HG03175 (cell line): ENCODE results near the gene SMCO3.

Experiments
- ATAC-seq: cut with Tn5 transposase; IDR thresholded peaks from one replicate; pipeline ENCODE4 v1.9.1; 2021; ENCODE audit warnings: mild to moderate bottlenecking, moderate library complexity; ENCODE audit not compliant: unreplicated experiment

Gene SMCO3

DNA sequence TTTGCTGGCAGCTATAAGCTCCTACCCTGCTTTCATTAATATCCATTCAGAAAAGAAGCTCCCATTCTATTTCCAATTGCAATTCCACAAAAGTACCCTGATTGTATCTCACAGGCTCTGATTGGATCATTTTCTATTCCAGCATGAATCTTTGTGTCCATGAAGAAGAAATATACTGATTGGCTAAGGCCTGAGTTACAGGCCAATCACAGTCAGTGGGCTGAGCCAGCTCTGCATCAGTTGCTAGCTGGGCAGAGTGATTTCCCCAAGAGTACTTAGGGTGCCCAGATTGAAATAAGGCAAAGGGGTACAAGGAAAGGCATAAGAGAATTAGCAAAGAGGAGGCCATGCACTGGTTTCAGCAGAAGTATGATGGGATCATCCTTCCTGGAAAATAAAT is 14.9 kb upstream of the SMCO3 start:
- ATAC-seq: peak; percentile 70

DNA sequence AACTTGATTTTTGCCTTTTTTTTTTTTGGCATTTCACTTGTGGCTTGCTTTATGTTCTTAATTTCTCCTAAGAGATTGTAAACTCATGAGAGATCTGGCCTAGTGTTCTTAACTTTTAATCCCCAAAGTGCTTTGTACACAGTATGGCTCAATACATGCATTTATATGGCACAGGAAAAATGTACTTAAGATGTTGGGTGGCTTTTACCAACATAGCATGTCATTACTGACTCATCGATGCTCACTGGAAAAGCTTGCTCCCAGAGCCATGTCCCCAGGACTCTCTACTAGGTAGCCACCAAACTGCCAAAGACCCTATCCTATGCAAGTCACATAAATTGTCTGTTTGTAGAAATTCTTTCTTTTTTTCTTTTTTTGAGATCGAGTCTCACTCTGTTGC is 13.1 kb upstream of the SMCO3 start:
- ATAC-seq: no peak

DNA sequence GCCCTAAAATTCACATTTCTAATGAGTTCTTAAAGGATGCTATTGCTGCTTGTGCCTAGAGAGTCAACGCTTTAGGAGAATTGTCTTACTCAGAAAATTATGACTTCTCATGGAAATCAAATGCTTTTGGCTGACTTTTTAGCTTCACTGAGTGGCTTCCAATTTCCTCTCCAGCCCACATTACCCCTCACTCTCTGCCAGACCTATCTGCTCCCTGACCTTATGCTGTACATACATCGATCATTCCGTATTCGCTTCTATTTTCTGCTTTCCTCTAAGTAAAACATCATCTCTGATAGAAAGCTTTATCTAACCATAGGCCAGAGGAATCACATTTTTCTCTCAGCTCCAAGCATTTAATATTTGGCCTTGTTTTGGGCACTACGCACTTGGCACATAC is 12.5 kb upstream of the SMCO3 start:
- ATAC-seq: no peak

DNA sequence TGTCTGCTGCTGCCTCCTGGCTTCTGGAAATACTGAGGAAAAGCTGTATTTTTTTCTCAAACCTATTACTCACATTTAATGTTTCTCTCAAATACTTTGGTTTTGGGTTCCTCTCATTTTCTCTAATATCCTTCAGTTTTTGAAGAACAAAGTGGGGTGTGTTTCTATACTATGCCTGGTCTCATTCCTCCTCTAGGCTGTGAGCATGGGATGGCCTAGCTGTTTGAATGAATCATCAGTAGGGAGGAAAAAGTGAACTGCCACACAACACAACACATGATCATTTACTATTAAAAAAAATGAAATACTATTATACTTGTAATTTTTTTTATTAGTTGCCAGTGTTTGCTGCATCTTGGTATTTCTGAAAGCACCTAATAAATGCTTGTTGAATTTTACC is 11.3 kb upstream of the SMCO3 start:
- ATAC-seq: no peak

DNA sequence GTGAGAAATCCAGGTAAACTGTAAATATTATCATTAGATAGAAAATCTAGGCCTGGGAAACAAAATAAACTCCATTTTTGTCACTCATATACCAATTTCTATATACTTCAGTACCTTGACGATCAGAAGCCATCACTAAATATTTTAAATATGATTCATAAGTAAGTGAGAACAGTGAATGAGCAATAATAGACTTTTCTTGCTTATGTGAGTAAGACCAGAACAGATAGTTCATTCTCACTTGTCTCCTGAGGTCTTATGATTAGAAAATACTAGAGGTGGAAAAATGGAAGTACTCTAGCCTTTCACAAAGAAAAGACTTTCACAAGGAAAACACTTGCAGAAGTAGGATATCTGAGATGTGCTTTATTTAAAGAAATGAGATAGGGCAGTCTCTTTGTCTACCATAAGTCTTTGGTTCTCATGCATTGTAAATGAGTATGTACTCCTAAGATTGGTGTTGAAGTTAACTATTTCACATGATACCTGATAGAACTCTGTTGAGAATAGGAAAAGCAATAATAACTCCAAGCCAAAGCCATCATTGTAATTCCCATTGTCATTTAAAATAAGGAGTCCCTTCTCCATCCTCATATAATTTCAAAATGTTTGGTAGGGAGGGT is 10.1 kb upstream of the SMCO3 start:
- no peak for ATAC-seq

DNA sequence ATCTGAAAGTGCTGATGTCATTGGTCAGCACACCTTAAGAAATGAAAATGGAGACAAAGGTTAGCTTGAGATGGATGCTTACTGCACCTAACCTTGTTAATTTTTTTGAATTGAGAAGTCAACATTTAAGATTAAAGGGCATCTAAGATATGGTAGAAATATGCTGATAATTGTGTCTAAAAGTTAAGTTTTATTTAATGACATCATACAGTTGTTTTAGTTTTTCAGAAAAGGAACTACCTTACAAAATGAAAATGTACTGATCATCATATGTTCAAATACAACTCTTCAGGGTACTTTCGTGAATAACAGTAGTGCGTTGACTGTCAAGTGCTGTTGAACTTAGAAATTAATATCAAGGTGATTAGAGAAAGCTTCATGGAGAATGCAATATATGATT is 2.5 kb downstream of the SMCO3 start:
- no peak for ATAC-seq

DNA sequence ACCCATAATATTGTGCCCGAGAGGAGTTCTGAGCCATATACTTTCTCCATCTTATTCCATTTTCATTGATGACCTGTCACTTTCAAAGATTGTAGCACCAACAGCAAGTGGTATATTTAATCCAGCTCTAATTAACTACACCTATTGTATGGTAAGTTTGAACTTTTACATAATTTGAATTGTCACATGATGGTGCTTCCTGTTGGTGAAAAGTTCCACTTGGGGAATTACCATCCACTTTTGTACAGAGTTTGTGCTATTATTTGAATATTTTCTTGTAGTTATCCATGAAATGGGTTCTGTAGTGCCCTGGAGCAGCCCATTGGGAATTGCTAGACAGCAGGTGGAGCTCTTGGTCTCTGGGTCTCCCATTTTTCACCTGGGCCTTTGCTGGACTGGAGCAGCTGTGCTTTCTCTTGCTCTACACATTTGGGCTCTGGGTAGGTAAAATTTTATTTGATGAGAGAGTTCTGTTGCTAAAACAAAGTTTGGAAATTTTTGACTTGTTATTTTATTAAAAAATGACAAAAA is 3.0 kb downstream of the SMCO3 start:
- no peak for ATAC-seq

DNA sequence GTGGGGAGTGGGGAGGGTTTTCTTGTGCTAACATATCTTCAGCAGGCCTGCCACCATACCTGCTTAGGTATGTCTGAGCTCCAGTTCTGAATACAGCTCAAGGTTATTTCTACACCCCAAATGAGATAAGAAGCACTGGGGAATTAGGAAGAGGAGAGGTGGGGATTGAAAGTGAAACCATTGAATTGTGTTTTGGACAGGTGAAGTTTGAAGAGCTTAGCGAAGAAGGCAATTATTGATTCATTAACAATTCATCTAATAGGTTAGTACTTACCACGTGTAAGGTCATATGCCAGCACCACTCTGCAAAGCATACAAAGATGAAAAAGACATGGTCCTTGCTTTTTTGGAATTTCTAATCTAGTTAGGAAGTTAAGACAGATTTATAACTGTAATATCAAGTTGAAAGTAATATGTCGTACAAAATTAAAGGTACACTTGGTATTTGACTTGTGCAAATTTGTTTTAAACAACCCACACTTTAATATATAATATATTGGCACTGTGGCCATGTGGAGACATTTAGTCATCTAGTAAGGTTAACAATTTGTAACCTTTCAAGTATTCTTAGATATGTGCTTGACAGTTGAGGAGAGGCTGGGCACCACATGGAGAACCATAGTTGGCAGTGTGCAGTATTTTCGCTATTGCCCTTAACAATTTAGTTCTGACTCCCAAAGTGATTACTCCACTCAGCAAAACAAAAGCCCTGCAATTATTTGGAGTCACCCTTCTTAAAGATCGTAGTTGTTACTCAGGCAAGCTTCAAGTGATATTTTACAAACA is 3.6 kb downstream of the SMCO3 start:
- ATAC-seq: no peak

DNA sequence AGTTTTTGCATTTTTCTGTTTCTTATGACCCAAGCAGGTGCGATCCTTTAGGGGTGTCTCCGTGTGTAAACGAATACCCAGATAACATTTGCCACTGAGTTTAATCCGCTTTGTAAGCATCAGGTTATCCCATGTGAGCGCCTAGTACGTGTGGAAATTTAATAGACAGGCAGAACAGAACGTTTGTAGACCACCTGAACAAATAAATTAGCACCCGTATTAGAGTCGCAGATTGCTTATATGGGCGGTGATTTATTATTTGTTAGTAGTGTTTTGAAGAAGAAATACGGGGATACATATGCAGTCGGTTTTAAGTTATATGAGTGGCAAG is 10.2 kb downstream of the SMCO3 start:
- peak; percentile 13 for ATAC-seq

DNA sequence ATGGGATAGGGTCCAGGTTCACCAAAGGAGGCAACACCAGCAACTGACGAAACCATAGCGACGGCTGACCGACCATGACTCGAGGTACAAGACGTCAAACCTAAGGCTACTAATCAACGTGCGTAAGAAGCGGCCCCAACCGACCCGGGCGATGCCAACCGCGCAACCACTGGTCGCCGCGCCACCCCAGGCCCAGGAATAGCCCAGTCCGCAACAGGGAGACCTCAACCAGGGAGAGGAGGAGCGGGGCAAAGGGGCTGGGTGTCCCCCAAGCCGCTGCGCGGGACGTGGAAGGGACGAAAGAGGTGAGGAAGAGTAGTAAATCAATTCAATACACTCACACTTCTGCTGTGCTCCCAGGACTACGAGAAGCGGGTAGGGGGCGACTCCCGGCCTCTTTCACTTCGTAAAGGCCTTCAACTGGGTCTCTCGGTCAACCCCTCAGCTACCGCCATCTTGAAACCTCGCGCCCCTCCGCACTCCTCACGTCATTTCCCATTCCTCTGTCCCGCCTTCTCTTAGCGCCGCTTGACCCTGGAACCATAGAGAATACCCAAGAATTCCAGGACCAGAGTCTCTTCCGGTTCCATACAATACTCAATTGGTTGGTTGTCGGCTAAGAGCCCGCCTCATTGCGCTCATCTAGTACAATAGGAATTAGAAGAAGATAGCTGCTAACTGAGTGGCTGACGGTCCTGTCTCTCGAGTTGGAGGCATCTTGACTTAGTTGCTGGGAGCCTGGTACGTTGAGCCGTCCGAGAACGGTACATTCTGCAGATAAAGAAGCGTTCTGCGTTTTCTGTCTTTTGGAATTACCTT is 10.8 kb downstream of the SMCO3 start, which contains the start of the genes C12orf60 and WBP11:
Gene C12orf60, plus strand, starts transcription at position 660 of the 819 bp plus-strand sequence. CDS start 19,266 bp downstream, outside the sequence.
Gene WBP11, minus strand, starts transcription at position 468 of the 819 bp plus-strand sequence. CDS start 2,095 bp downstream, outside the sequence.
- peak; percentile 99 for ATAC-seq

DNA sequence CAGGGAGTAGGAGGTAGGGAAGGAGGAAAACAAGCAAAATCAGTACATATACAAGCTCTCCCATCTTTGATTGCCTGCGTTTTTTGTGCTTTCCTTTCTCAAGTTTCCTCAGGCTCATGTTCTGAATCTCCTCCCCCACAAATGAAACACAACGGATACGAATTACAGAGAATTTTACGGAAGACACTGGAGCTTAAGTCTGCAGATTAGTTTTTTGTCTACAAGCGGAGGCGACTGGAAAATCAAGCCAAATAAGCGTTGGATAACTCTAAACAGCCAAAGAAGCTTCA is 11.3 kb downstream of the SMCO3 start:
- ATAC-seq: no peak

DNA sequence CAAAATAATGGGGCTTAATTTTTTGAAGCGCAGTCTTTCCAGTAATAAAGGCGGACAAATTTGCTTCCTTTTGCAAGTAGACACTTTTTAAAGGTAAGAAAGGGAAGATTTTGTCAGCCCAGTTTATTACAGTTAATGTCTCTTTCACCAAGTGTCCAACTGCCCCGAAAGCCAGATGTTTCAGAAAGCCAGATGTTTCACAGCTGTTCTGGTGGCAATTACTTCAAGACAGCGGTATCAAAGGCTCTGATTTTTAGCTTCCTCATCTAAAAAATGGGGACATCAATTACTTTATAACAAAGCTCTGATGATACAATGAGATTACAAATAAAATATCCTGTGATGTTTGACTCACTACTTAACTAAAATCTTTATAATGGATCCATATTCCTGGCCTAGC is 11.7 kb downstream of the SMCO3 start:
- no peak for ATAC-seq

DNA sequence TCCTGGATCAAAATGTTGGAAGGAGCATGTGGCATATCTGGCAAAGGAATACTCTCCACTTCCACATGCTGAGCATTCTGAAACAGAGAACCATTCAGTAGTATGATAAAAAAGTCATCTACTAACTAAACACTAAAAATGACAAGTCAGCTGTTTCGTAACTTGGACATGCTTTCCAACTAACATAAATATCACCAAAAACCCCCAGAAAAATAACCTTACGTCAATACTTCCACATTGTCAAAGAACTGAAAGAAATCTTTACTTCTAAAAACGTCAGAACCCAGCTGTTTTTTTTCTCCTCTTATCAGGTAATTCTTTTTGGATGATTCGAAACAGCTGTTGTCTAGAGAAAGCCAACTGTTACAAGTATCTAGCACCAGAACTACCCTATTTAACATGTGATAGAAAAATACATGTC is 18.9 kb downstream of the SMCO3 start:
- no peak for ATAC-seq

DNA sequence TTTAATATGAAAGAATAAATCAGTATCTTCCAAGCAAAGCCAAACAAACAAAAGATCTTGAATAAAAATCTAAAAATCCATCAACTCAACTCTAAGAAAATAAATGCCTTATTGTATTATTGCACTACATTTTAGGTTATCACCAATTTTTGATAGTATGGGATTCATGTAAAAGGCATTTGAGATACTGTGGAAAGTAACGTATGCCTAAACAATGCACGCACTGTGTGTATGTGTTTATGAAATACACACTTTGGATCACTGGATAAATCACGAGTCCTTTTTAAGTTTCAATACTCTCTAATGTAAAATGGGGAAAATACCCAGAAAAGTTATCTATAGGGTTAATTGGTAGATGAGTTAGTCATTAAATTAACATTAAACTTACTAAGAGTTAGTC is 28.4 kb downstream of the SMCO3 start:
- no peak for ATAC-seq

DNA sequence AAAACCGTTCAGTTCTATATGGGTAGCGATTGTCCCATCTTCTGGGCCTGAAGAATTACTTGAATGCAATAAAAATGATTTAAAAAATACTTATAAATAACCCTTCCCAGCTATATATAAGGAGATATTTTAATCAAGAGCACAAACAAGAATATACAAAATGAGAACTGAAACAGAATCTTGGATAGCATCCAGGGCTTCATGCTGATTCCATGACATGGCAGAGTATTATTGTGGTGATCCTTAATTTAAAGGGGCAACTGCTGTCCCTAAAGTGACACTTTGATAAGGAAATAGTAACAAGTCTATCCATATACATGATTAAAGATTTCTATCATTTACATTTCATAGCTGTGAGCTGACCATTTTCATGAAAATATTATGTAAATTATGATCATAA is 29.5 kb downstream of the SMCO3 start:
- no peak for ATAC-seq

DNA sequence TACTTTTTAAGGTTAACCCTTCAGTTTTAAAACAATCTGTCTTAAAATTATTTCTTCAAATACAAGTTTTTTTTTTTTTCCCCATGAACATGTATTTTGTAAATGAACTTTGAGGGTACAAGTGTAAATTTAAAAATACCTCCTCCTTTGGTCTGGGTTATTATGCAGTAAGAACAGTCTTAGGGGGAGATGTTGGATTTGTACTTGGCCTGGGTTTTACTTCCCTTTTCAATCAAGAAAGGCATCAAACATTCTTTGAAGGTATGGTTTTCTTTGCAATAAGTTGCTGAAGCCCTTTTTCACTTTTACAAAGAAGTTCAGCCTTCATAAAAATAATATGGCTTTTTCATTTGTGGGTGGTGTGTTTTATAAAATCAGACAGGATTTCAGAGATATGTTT is 31.2 kb downstream of the SMCO3 start:
- no peak for ATAC-seq

DNA sequence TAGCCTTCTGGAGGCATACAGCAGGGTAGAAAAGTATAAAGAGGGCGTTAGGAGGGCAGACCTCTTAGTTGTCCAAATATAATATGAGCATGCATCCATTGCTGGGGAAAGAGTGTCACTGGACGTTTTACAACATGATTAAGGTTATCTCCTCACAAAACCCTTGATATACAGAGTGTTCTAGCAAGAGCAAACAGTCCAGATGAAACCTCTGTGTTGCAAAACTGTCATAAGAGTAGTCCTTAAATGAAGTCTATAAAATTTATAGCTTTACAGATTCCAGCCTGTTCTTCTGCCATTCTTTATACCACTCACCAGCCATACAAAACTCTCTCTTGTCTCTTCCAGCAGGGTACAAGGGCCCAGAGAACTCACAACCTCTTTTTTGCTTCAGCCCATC is 32.4 kb downstream of the SMCO3 start:
- ATAC-seq: no peak

DNA sequence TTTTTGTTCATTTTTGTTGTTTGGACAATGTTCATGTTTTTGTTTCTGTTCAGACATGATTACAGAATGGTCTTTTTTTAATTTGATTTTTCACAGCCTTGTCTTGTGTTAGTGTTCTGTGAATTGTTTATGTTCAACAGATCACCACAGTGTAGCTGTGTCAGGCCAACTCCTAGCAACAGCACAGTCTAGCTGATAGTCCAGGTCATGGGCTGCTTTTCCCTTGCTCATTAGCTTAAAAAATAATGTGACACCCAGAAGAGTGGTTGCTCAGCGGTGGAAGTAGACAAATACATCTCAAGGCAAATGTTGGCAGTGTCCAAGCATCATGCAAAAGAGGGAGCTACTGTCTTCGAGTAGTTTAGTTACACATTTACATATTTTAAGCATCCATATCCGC is 33.1 kb downstream of the SMCO3 start:
- ATAC-seq: no peak

DNA sequence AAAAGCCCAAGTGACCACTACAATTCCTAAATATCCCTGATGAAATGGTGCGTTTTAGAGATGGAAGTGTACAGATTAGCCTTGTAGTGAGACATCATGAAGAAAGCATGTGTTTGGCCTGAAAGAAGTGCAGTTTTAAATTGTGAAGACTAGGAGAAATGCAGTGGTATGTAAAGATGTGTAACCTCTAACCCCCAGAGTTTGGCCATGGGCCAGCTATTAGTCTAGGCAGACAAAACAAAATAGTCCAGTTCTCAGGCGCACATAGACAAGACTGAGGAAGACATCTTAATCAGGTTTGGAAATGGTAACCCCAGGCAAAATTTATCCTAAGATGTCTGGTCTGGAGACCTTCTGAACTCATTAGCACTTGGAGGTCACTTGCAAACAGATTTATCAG is 34.1 kb downstream of the SMCO3 start:
- ATAC-seq: no peak

DNA sequence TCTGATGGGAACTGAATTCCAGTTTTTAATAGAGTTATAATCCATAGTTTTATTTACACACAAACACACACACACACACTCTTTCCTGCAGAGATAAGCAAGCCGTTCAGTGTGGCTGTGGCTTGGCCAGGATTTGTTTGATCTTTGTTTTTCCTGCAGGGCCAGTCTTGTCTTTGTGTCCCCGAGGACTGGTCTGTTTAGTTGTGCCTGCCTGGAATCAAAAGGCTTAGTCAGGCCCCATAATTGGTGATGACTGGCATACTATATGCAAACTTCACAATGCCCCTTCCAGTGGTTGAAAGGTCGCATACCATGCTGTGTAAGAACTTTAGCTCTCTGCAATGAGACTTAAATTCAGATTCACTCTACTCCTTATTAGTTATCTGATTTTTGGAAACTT is 36.7 kb downstream of the SMCO3 start:
- ATAC-seq: no peak

DNA sequence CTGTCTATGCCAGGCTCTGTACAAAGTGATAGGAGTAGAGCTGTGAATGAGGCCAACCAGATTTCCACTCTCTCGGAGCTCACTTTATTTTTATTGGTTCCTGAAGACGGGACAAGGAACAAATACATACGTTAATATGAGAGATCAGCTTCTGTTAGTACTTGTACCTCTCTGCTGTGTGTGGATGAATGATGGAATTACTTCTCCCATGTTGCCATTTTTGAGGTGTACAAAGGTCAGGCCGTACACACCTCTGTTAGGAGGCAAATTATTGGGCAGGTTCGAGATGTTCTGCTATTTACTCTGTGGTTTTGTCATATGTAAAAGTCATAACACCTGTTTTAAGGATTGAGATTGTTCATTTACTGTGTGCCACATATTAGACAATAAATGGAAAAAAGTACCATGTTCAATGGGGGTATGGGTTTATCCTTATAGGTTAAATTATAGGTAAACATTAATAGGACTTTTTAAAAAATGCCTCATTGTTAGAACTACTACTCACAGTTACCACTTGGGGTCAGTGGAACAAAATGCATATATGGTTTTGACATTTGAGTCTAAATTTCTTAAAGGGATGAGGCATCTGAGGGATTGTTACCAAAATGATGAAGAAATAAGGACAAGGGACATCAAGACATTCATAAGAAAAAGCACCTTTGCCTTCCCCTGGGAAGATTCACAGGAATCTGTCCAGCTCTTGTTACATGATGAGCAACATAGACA is 37.6 kb downstream of the SMCO3 start:
- ATAC-seq: no peak
